Heart right ventricle (tissue), 16 donors: ENCODE data around the gene MRPL27. TPM values are rescaled to one million over a fixed set of nuclear protein-coding genes. Genes with fewer than 3 reads are reported as not detected.

ENCODE experiments used
- ATAC-seq, 8 donors: fragments of 200-7000 bp; cut with Tn5 transposase; one replicate each; pipeline ENCODE4 v1.9.1; 2020; ENCODE audit warnings: mild to moderate bottlenecking in 8 of 8, moderate library complexity in 8 of 8, moderate number of reproducible peaks in 1 of 8
- DNase-seq, 2 donors: peaks; one replicate each; pipeline ENCODE4 v3.0.0-alpha.2; 2020
- H3K27ac ChIP-seq, 10 donors: fragments of 200-600 bp; sonication (generic) in 2 of 10; one replicate each; pipeline versions ENCODE4 v1.5.0 to v1.8.0; 2020 to 2022; ENCODE audit warnings: mild to moderate bottlenecking in 3 of 10
- H3K27me3 ChIP-seq, 7 donors: fragments of 200-600 bp; one replicate each; pipeline ENCODE4 v1.8.0; 2021 to 2022; ENCODE audit warnings: mild to moderate bottlenecking in 2 of 7
- H3K36me3 ChIP-seq, 9 donors: fragments of 200-600 bp; sonication (generic) in 1 of 9; one replicate each; pipeline versions ENCODE4 v1.5.0 to v1.8.0; 2020 to 2022; ENCODE audit warnings: mild to moderate bottlenecking in 2 of 9
- H3K4me1 ChIP-seq, 9 donors: fragments of 200-600 bp; sonication (generic) in 1 of 9; one replicate each; pipeline versions ENCODE4 v1.5.0 to v1.8.0; 2020 to 2022; ENCODE audit warnings: mild to moderate bottlenecking in 4 of 9
- H3K4me3 ChIP-seq, 10 donors: fragments of 200-600 bp; sonication (generic) in 2 of 10; one replicate each; pipeline versions ENCODE4 v1.5.0 to v1.8.0; 2020 to 2022; ENCODE audit warnings: mild to moderate bottlenecking in 7 of 10, moderate library complexity in 2 of 10
- H3K9me3 ChIP-seq, 11 donors: fragments of 200-600 bp in 10 of 11; sonication (generic) in 2 of 11; one replicate each; pipeline versions ENCODE4 v1.5.0 to v1.8.0; 2013 to 2022; ENCODE audit warnings: mild to moderate bottlenecking in 2 of 11, control low read depth in 1 of 11, moderate library complexity in 1 of 11
- WGBS, 2 donors: extraction: QIAGEN DNeasy Blood & Tissue Kit; methylation state at CpG; one replicate each; pipeline ENCODE4 v1.1.7; 2013; ENCODE audit warnings: inconsistent platforms in 1 of 2; 5-methylcytosine and 5-hydroxymethylcytosine counted together
- intact Hi-C, 10 donors: fragments of 100-400 bp; cut with DNase I; formaldehyde crosslinking; loops; one replicate each; pipeline versions ENCODE4 v1.11.1 to v1.14.2; 2022
- long read RNA-seq, 3 donors: library from polyadenylated mRNA; unstranded; transcript quantifications; one replicate each; pipeline ENCODE4 v2.0.0, GENCODE V29; 2020 to 2021
- polyA plus RNA-seq, 2 donors: library from polyadenylated mRNA; stranded (reverse); fragments of 200-250 nt; gene quantifications; one replicate each; pipeline ENCODE4 v1.2.3, GENCODE V29; 2013
- total RNA-seq, 10 donors: library from RNA; stranded (reverse); fragmentation: NEBNext Ultra II Directional in 3 of 10; extraction: Animal tissue kit (Norgen Biotek cat#: 25700) in 3 of 10; gene quantifications; one replicate each; pipeline versions ENCODE4 v1.2.1 to v1.2.4, GENCODE V29; 2021 to 2023
- TF ChIP-seq, protein P1 (sequence below), 9 donors: fragments of 200-600 bp; sonication (generic) in 2 of 9; IDR thresholded peaks; one replicate each; pipeline versions ENCODE4 v1.5.0 to v1.8.0; 2021 to 2022; ENCODE audit warnings: antibody characterized with exemption in 9 of 9, mild to moderate bottlenecking in 5 of 9, moderate library complexity in 1 of 9
- donor health status: Arrhythmogenic right ventricular cardiomyopathy.
- donor health status: ischemic (EF 13 %, LVEDD 7.1; RV severe dilation, severe dysfunction).
- donor health status: healthy with polysubstance abuse.
- donor health status: DM: no; HTN: yes; CAD: no.
- donor health status: DM: no; HTN: no; CAD: no.
- donor health status: ischemic (EF 25% LVEDD 6.9; RV normal size, moderate dysfunction).
- donor health status: ischemic (EF 25% LVEDD 5.7; RV mildly dilated, moderate dysfunction).
- donor health status: healthy.
- donor health status: DM: yes; HTN: yes; CAD: no.
- donor health status: Ischemic cardiomyopathy.
- donor health status: ischemic (EF 35%, LVEDD 5.7; RV mildly dilated, moderate dysfunction).
- donor health status: nonischemic (EF 11% LVEDD 7.7; RV severe dilation, severe dysfunction).
- donor health status: DM: yes; HTN: yes; CAD: no.
- donor health status: PGD.
- donor health status: ischemic (EF 29% LVEDD 5.4; RV normal size, mild dysfunction).
- donor health status: nonischemic (EF 23%, LVEDD 6.1; RV moderate dilation, normal function).

Gene MRPL27
- total RNA-seq (10 to 100 TPM; 54.8 to 90.0 (median 63.0) TPM), polyA plus RNA-seq (100 to 1,000 TPM; 241 to 253 TPM)
- long read RNA-seq, donor 1, transcript MRPL27-201 (4 exons, 716 nt) = major isoform, 41 of 45 reads
- long read RNA-seq, donor 1, partial matches to known transcripts = 2 of 45 reads
- long read RNA-seq, donor 1, other reads (novel, unspliced or antisense) = 2 of 45 reads
- long read RNA-seq, donor 2, transcript MRPL27-201 (4 exons, 716 nt) = major isoform, 58 of 67 reads
- long read RNA-seq, donor 2, partial matches to known transcripts = 3 of 67 reads
- long read RNA-seq, donor 2, other reads (novel, unspliced or antisense) = 6 of 67 reads
- long read RNA-seq, donor 3, partial matches to known transcripts = 0 of 11 reads
- long read RNA-seq, donor 3, other reads (novel, unspliced or antisense) = 4 of 11 reads

DNA sequence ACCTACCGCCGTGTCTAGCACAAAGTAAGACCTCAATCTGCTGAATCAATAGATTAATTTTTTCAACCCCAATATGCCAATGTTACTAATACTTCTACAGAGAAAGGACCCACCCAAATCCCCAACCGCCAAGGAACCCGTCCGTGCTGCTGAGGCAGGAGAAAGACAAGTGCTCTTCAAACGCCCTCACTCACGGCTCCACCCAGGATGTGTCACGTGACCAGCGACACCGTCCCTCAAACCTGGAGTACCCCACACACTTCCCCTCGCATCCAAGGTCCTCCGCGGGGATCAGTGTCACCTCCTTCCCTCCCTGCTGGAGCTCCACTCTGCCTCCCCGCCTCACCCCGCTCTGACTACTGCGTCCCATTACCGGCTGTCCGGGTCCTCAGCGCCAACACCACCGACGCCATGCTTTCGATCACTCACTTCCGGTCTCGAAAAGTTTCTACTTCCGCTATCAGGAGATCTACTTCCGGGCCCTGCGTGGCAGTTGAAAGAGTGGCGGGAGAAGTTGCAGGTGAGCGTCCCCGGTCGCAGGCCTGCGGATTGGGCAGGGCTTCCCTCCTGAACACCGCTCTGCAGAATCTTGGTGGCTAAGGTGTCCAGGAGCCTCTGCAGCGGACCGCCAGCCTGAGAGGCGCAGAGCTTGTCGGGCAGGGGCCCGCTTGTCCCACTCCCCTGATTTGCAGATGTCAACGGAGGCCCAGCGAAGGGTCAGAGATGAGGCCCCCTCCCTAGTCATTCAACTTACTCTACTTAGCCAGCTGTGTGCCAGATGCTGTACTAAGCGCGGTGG, at the start of gene MRPL27, which contains the start of gene EME1:
Gene MRPL27, minus strand, starts transcription at position 427 of the 799 bp plus-strand sequence. Its CDS starts 14 bp downstream, at position 413.
Gene EME1, plus strand, starts transcription at position 472 of the 799 bp plus-strand sequence. CDS start 1,980 bp downstream, outside the sequence.
- DNase-seq (peak; percentile 80 to 89), ATAC-seq (peak; percentile 92 to 98 (median 96))
- Histone ChIP-seq H3K27ac (peak within 1 kb of the TSS; percentile 82 to 98 (median 96)), H3K27me3 (no peaks in the 10 kb centered on the region), H3K36me3 (peaks cover 0 to 32% (median 25%) of the 10 kb centered on the region in 9 donors), H3K4me1 (peaks cover 0 to 22% (median 19%) of the 10 kb centered on the region in 9 donors), H3K9me3 (no peaks in the 10 kb centered on the region), H3K4me3 (peak within 1 kb of the TSS; percentile 44 to 89 (median 76))
- WGBS, 2 donors = 1 to 2% methylated on average over 42 of the region's 42 CpGs
- intact Hi-C loops = no loop called here
- TF ChIP-seq, protein P1, sequence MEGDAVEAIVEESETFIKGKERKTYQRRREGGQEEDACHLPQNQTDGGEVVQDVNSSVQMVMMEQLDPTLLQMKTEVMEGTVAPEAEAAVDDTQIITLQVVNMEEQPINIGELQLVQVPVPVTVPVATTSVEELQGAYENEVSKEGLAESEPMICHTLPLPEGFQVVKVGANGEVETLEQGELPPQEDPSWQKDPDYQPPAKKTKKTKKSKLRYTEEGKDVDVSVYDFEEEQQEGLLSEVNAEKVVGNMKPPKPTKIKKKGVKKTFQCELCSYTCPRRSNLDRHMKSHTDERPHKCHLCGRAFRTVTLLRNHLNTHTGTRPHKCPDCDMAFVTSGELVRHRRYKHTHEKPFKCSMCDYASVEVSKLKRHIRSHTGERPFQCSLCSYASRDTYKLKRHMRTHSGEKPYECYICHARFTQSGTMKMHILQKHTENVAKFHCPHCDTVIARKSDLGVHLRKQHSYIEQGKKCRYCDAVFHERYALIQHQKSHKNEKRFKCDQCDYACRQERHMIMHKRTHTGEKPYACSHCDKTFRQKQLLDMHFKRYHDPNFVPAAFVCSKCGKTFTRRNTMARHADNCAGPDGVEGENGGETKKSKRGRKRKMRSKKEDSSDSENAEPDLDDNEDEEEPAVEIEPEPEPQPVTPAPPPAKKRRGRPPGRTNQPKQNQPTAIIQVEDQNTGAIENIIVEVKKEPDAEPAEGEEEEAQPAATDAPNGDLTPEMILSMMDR (IDR thresholded peaks at IDR 0.05) = no peak

DNA sequence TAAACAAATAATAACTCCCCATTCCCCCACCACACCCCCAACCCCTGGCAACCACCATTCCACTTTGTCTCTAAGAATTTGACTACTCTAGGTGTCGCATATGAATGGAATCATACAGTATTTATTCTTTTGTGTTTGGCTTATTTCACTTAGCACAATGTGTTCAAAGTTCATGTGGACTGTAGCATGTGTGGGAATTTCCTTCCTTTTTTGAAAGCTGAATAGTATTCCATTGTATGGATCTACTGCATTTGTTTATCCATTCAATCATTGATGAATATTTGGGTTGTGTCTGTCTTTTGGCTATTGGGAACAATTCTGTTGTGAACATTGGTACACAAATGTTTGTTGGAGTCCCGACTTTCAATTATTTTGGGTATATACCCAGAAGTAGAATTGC, 49.8 kb upstream of the MRPL27 start:
- WGBS, 2 donors = 97% methylated on average over 2 of the region's 2 CpGs
- TF ChIP-seq, protein P1 (IDR thresholded peaks at IDR 0.05) = no peak
- Histone ChIP-seq H3K9me3 (no peaks in the 10 kb centered on the region), H3K27ac (no peak overlapping the region), H3K4me1 (peaks cover 9 to 66% (median 32%) of the 10 kb centered on the region in 9 donors), H3K27me3 (no peaks in the 10 kb centered on the region), H3K4me3 (no peak overlapping the region), H3K36me3 (no peaks in the 10 kb centered on the region)
- intact Hi-C loops = no loop called here
- DNase-seq (no peak), ATAC-seq (no peak)

DNA sequence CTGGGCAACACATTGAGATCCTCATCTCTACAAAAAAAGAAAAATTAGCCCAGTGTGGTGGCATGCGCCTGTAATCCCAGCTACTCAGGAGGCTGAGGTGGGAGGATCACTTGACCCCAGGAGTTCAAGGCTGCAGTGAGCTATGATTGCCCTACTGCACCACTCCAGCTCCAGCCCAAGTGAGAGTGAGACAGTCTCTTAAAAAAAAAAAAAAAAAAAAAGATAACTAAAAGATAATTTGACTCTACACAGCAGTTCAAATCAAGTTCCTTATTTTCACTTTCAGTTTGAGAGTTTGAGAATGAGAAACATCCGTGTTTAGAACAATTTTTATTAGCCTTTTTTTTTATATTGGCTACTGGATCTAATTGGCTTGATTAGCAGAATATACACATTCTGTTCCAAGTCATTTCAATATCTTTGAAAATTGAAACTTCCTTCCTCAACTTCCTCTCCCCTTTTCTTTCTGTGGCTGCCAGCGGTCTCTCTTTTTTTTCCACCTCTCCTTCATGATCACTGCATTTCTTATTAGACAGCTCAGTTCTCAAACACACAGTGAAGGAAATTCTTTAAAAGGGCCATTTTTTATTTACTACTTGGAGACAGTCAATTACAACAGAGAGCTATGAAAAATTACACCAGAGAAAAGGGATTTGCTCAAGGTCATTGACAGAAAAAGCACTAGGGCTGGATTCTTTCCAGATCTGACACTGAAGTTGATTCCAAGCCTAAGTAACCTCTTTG, 48.5 kb upstream of the MRPL27 start:
- TF ChIP-seq, protein P1 (IDR thresholded peaks at IDR 0.05) = no peak
- no peak for DNase-seq
- H3K9me3 ChIP-seq = no peaks in the 10 kb centered on the region
- intact Hi-C loops = no loop called here
- no peaks in the 10 kb centered on the region for H3K27me3 ChIP-seq
- peak overlapping the region in 9 of 10 donors; percentile 28 to 83 (median 61) for H3K27ac ChIP-seq
- peak overlapping the region in 7 of 10 donors; percentile 6 to 38 (median 29) for H3K4me3 ChIP-seq
- H3K36me3 ChIP-seq = no peaks in the 10 kb centered on the region
- H3K4me1 ChIP-seq = peaks cover 7 to 53% (median 19%) of the 10 kb centered on the region in 9 donors
- 48 to 51% methylated on average over 3 of the region's 3 CpGs for WGBS, 2 donors
- ATAC-seq = no peak
